Measurements from ENCODE around the gene HBEGF.

Gene HBEGF, protein sequence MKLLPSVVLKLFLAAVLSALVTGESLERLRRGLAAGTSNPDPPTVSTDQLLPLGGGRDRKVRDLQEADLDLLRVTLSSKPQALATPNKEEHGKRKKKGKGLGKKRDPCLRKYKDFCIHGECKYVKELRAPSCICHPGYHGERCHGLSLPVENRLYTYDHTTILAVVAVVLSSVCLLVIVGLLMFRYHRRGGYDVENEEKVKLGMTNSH

DNA sequence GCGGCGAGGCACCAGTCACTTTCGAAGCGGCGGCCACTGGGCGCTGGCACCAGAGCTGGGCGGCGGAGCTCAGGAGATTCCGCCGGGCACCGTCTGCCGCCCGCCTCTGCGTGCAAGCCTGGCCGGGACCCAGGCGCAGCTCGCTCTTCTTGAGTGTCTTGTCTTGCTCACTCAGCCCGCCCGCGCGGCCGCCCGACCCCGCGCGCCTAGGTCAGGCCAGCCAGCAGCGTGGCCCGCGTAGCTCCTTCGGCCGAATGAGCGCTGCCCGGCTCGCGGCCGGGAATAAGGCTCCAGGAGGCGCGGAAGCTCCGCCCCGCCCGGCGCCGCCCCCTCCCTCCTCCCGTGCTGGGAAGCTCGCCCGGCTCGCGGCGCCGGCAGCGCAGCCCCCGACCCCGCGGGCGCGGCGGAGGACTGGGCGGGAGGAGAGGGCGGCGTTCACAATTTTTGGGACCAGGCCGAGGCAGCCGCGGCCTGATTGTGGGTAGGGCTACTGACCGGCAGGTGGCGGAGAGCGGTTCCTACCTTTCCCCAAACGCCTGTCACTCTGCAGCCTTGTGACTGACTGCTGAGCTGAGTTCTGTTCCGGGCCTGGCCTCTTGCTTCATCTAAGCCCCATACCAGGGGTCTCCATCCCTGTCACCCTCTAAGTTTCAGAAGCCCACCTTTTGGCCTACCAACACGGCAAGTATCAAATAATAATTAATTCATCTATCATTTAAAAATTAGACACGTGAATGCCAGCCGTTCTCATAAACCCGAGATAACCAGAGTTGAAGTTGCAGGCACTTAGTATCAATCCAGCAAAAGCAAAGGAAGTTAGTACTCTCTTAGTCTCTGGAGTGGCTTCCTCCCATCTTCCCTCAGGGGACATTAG is at the start of gene HBEGF:
Gene HBEGF (minus strand): TSS at position 256 of the 874 bp plus-strand sequence. CDS start 275 bp downstream, outside the sequence.
- DNase-seq (ENCODE audit: low read depth) = no peak

GRCh38 chr5:140393738-140394137 is 47.3 kb upstream of the HBEGF start:
- no peak for DNase-seq (ENCODE audit: low read depth)

- no peak for DNase-seq (ENCODE audit: low read depth)
Observed at GRCh38 chr5:140391732-140392131, 45.3 kb upstream of the HBEGF start.

DNA sequence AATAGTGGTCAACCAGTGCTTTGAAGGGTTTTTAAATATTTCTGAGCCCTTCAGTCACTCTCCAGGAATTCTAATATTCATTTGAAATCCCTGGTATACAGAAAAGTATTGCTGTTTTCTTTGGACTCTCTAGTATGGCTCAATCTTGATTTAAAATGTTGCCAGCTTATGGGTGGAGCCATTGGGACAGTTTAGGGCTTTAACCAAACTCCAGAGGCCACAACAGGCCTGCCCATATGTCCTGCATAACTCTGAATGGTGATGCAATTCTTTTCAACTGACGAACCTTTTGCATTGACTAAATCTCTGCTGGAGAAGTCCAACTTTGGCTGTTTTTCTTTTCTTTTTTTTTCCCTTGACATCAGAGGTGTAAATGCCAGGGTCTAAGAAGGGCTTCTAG is 44.9 kb upstream of the HBEGF start:
- DNase-seq (ENCODE audit: low read depth) = no peak

DNA sequence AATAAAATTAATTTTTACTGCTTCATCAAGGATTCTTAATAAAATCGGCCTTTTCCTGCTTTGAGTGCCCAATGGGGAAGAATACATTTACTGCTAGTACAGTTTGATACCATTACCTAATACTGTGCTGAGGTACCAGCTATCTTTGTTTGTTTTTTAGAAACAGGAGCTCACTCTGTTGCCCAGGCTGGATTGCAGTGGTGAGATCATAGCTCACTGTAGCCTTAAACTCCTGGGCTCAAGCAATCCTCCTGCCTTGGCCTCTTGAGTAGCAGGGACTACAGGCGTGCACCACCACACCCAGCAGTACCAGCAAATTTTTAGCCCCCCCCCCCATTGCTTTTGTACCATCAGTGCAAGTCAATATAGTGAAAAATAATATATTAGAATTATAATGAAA is 41.6 kb upstream of the HBEGF start:
- no peak for DNase-seq (ENCODE audit: low read depth)

DNA sequence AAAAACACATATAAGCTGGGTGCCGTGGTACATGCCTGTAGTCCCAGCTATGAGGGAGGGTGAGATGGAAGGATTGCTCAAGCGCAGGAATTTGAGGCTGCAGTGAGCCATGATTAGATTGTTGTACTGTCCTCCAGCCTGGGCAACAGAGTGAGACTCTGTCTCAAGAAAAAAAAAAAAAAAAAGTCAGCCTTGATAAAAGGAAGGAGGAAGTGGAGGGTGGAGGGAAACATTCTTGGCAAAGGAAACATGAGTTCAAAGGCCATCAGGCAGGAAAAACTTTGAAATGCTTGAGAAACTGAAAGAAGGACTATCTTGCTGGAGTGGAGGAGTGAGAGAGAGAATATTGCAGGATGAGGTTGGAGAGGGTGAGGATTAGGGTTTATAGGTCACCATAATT is 36.9 kb upstream of the HBEGF start:
- DNase-seq (ENCODE audit: low read depth) = no peak

DNA sequence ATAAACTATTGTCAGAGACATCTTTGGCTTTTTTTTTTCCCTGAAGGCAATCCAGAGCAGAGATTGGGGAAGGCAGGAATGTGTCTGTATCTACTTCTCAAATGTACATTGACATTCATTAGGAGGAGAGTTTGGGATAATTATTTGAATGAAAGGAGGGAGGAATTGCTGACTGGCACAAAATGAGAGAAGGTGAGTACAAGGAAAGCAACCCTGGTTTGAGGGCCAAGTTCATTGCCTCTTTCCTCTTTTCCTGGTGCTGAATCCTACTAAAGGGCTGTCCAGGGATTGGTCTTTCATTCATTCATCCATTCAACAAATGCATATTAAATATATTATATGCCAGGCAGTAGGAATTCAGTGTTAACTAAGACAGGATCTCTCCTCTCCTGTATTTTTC is 36.5 kb upstream of the HBEGF start:
- DNase-seq (ENCODE audit: low read depth) = no peak

GRCh38 chr5:140381972-140382371 is 35.6 kb upstream of the HBEGF start:
- DNase-seq (ENCODE audit: low read depth) = no peak

DNA sequence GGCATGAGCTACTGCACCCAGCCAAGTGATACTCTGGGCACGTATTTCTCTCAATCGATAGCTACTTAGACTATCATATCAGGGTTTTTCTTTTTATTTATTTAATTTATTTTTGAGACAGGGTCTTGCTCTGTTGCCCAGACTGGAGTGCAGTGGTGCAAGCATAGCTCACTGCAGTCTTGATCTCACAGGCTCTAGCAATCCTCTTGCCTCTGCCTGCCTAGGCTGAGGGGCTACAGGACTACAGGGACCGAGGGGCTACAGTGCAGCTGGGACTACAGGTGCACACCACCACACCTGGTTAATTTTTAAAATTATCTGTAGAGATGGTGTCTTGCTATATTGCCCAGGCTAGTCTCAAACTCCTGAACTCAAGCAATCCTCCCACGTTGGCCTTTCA is 34.9 kb upstream of the HBEGF start:
- DNase-seq (ENCODE audit: low read depth) = no peak

- peak; percentile 11 for DNase-seq (ENCODE audit: low read depth)
Observed at GRCh38 chr5:140372971-140373487, 26.6 kb upstream of the HBEGF start.

GRCh38 chr5:140371356-140372151 is 25.2 kb upstream of the HBEGF start:
- DNase-seq (ENCODE audit: low read depth) = no peak

GRCh38 chr5:140367256-140368013 is 21.0 kb upstream of the HBEGF start:
- DNase-seq (ENCODE audit: low read depth) = no peak

DNA sequence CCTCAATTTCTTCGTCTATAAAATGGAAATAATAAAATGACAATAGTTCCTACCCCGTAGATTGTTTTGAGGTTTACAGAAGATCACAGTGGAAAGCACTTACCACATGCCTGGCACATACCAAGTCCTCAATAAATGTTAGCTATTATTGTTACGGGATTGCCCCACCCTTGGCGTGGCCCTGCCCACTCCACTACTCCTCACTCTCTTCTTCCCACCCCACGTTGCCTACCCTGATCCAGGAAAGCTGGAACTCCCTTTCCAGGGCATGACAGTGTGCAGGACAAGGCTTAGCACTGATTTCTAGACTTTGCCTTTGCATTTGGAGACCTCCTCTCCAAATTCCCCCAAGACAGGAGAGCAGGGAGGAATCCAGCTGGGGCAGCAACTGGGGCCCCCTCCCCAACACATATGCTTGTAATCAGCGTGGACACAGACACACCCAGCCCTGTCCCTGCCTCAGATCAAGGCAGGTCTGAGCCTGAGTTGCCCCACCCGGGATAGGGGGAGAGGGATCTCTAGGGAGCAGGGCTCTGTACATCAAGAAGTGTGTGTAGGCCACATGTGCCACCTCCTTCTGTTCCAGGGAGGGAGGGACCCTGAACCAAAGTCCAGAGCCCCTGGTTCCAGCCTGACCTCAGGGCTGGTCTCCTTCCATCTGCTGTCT is 20.3 kb upstream of the HBEGF start:
- DNase-seq (ENCODE audit: low read depth) = no peak

GRCh38 chr5:140365941-140366340 is 19.5 kb upstream of the HBEGF start:
- DNase-seq (ENCODE audit: low read depth) = no peak

DNA sequence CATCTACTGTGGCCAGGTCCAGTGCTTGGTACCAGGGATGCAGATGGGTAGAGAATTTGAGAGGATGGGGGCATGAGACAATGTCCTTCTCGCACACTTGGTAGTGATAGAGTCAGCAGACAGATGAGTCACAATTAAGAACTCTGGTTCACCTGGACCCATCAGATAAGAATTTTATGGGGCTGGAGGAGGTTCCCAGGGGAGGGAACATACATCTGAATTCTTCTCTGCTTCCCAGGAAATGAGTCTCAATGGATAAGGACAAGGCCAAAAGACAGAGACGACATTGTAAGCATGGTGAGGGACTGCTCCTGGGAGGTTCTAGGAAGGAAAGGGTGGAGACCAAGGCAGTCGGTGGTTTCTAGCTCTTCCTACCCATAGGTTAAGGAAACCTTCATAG is 18.9 kb upstream of the HBEGF start:
- DNase-seq (ENCODE audit: low read depth) = no peak

DNA sequence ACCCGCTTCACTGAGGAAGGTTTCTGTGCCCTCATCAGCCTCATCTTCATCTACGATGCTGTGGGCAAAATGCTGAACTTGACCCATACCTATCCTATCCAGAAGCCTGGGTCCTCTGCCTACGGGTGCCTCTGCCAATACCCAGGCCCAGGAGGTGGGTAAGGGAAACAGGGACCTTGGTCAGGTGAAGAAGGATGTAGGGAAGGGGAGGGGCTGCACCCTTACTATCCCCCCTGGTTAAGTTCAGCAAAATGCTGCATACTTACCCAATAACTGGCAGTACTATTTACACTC is 18.0 kb upstream of the HBEGF start:
- DNase-seq (ENCODE audit: low read depth) = no peak

DNA sequence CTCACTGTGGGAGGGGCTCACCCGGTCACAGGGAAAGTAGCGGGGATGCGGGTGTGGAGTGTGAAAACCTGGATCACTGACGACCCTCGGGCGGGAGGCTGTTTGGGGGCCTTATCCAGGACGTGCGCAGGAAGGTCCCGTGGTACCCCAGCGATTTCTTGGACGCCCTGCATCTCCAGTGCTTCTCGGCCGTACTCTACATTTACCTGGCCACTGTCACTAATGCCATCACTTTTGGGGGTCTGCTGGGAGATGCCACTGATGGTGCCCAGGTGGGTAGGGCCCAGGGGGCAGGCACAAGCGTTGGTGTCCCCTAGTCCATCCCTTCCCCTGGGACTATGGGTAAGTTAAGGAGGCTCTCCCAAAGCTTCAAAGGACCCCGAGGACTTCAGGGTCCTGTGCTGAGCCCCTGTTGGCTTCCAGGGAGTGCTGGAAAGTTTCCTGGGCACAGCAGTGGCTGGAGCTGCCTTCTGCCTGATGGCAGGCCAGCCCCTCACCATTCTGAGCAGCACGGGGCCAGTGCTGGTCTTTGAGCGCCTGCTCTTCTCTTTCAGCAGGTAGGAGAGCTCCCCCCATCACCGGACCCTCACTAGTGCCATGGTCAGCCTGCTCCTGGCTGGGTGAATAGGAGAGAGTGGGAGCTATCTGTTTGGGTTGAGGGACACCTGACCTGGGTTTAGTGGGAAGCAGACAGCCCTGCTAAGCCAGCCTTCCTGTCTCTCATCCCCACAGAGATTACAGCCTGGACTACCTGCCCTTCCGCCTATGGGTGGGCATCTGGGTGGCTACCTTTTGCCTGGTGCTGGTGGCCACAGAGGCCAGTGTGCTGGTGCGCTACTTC is 17.4 kb upstream of the HBEGF start:
- no peak for DNase-seq (ENCODE audit: low read depth)

- DNase-seq (ENCODE audit: low read depth) = peak; percentile 70
Observed at GRCh38 chr5:140362875-140363630, 16.6 kb upstream of the HBEGF start.

DNA sequence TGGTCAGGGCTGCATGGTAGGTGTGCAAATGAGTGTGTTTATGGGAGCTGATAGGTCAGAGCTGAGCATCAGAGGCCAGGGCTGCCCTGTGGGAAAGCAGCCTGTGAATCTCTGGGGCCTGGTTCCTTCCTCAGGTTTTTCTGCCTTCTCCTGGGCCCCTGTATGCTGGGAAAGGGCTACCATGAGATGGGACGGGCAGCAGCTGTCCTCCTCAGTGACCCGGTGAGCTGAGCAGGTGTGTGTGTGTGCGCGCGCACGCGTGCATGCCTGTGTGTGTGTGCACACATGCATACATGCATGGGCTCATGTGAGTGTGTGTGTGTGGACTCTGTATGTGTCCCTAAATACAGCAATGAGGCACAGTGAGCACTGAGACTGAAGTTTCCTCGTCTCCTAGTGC is 15.9 kb upstream of the HBEGF start:
- DNase-seq (ENCODE audit: low read depth) = no peak

GRCh38 chr5:140361901-140362300 is 15.5 kb upstream of the HBEGF start:
- no peak for DNase-seq (ENCODE audit: low read depth)
